Myocyte (in vitro differentiated cells): ENCODE measurements around the gene DPEP1. TPM values are rescaled to one million over a fixed set of nuclear protein-coding genes. Genes with fewer than 3 reads are reported as not detected.

ENCODE experiments used
- DNase-seq: peaks from one replicate; pipeline ENCODE4 v3.0.0-alpha.2; 2012; ENCODE audit warnings: low read depth
- total RNA-seq: library from RNA; depleted of rRNA; stranded (reverse); fragments of >200 nt; gene quantifications from 2 replicates; pipeline ENCODE4 v1.2.3, GENCODE V29; 2014

The DPEP1 gene
- total RNA-seq, 1 donor from 2014 or later, result not detected

GRCh38 chr16:89678258-89678657 is 64.8 kb downstream of the DPEP1 start:
- DNase-seq, result no peak

- no peak for DNase-seq
Observed at GRCh38 chr16:89685916-89686315, 72.5 kb downstream of the DPEP1 start.

- DNase-seq, result peak; percentile 88
Observed at GRCh38 chr16:89686520-89687091, 73.2 kb downstream of the DPEP1 start, which contains the start of gene CDK10. TSS of gene CDK10 (plus strand) at chr16:89686689. CDS start at chr16:89686711, 22 bp downstream.

GRCh38 chr16:89687092-89687940 is 73.9 kb downstream of the DPEP1 start:
- DNase-seq, result peak; percentile 15

Other genes with a start within 250 kb of the DPEP1 start
- gene ANKRD11, start 123.1 kb upstream of the DPEP1 start, total RNA-seq, result 34.2 and 37.1 TPM in 2 replicates
- gene SPG7, start 105.2 kb upstream of the DPEP1 start, total RNA-seq, result 196 and 234 TPM in 2 replicates
- 4,195 and 7,550 TPM in 2 replicates for gene RPL13, start 53.0 kb upstream of the DPEP1 start, total RNA-seq
- gene CPNE7, start 37.9 kb upstream of the DPEP1 start, total RNA-seq, result 8.1 and 10.8 TPM in 2 replicates
- gene CHMP1A, start 44.1 kb downstream of the DPEP1 start, total RNA-seq, result 60.6 and 74.7 TPM in 2 replicates
- gene SPATA33, start 44.2 kb downstream of the DPEP1 start, total RNA-seq, result 4.1 and 7.1 TPM in 2 replicates
- gene CDK10, start 73.0 kb downstream of the DPEP1 start, total RNA-seq, result 43.3 and 43.6 TPM in 2 replicates
- gene SPATA2L, start 88.1 kb downstream of the DPEP1 start, total RNA-seq, result 15.0 and 15.4 TPM in 2 replicates
- gene VPS9D1, start 107.3 kb downstream of the DPEP1 start, total RNA-seq, result 10.5 and 10.6 TPM in 2 replicates
- gene ZNF276, start 107.9 kb downstream of the DPEP1 start, total RNA-seq, result 11.3 and 19.8 TPM in 2 replicates
- gene FANCA, start 203.0 kb downstream of the DPEP1 start, total RNA-seq, result 3.0 and 4.4 TPM in 2 replicates
- 2.3 and 2.4 TPM in 2 replicates for gene SPIRE2, start 214.8 kb downstream of the DPEP1 start, total RNA-seq